Neuronal stem cell (in vitro differentiated cells): ENCODE results near the gene GHITM.

Experiments used
- DNase-seq: peaks from one replicate; pipeline ENCODE4 v3.0.0-alpha.2; 2013; ENCODE audit warnings: low spot score
- H2AFZ ChIP-seq: one replicate; pipeline ENCODE4 v1.6.1; 2013; ENCODE audit warnings: mild to moderate bottlenecking, low read length, inconsistent platforms
- H2AK5ac ChIP-seq: 2 replicates; pipeline ENCODE4 v1.6.1; 2013; ENCODE audit warnings: low read depth, mild to moderate bottlenecking, inconsistent platforms, low read length, moderate library complexity, mixed read lengths
- H2BK120ac ChIP-seq: 2 replicates; pipeline ENCODE4 v1.6.1; 2013; ENCODE audit warnings: low read depth, mild to moderate bottlenecking, inconsistent platforms, low read length, moderate library complexity, mixed read lengths
- H2BK12ac ChIP-seq: one replicate; pipeline ENCODE4 v1.6.1; 2013; ENCODE audit warnings: low read length, inconsistent platforms
- H2BK15ac ChIP-seq: 2 replicates; pipeline ENCODE4 v1.6.1; 2013; ENCODE audit warnings: mild to moderate bottlenecking, low read length, inconsistent platforms, mixed read lengths
- H2BK5ac ChIP-seq: one replicate; pipeline ENCODE4 v1.6.1; 2013; ENCODE audit warnings: inconsistent platforms, mild to moderate bottlenecking, low read length, moderate library complexity
- H3K14ac ChIP-seq: one replicate; pipeline ENCODE4 v1.6.1; 2013; ENCODE audit warnings: low read length, inconsistent platforms
- H3K18ac ChIP-seq: 2 replicates; pipeline ENCODE4 v1.6.1; 2013; ENCODE audit warnings: low read length, inconsistent platforms
- H3K23ac ChIP-seq: 2 replicates; pipeline ENCODE4 v1.6.1; 2013; ENCODE audit warnings: low read depth, mild to moderate bottlenecking, mixed read lengths, low read length, inconsistent platforms; ENCODE audit not compliant: poor library complexity
- H3K27ac ChIP-seq: replicated peaks from 3 replicates; pipeline ENCODE4 v1.5.1; 2013; ENCODE audit warnings: low read length, inconsistent platforms
- H3K27me3 ChIP-seq, 3 experiments: 2 replicates each; pipeline ENCODE4 v1.6.1; 2013; ENCODE audit warnings: low read length in 3 of 3, mild to moderate bottlenecking in 2 of 3, inconsistent platforms in 1 of 3, low read depth in 1 of 3, mixed read lengths in 1 of 3, moderate library complexity in 1 of 3; ENCODE audit not compliant: control insufficient read depth in 3 of 3, insufficient read depth in 3 of 3
- H3K36me3 ChIP-seq, 2 donors: replicated peaks in 1 of 2; 2 replicates each; pipeline ENCODE4 v1.6.1; 2013; ENCODE audit warnings: low read length in 2 of 2; ENCODE audit not compliant: control insufficient read depth in 2 of 2, insufficient read depth in 2 of 2
- H3K4ac ChIP-seq: 2 replicates; pipeline ENCODE4 v1.6.1; 2013; ENCODE audit warnings: inconsistent platforms, mild to moderate bottlenecking, low read length, moderate library complexity
- H3K4me1 ChIP-seq, 2 donors: 1 replicate in 1 of 2; 2 replicates in 1 of 2; pipeline ENCODE4 v1.6.1; 2013; ENCODE audit warnings: low read length in 2 of 2, low read depth in 1 of 2; ENCODE audit not compliant: control insufficient read depth in 2 of 2, insufficient read depth in 1 of 2
- H3K4me2 ChIP-seq: one replicate; pipeline ENCODE4 v1.6.1; 2013; ENCODE audit warnings: mild to moderate bottlenecking, low read length, inconsistent platforms; ENCODE audit not compliant: insufficient read depth, poor library complexity, severe bottlenecking
- H3K4me3 ChIP-seq, 2 donors: 2 replicates each; pipeline ENCODE4 v1.5.1; 2013; ENCODE audit warnings: low read length in 2 of 2, mild to moderate bottlenecking in 2 of 2, inconsistent platforms in 1 of 2, moderate library complexity in 1 of 2
- H3K79me1 ChIP-seq: one replicate; pipeline ENCODE4 v1.6.1; 2013; ENCODE audit warnings: low read depth, mild to moderate bottlenecking, inconsistent platforms, low read length, moderate library complexity
- H3K9ac ChIP-seq: one replicate; pipeline ENCODE4 v1.6.1; 2013; ENCODE audit warnings: mild to moderate bottlenecking, low read depth, low read length, inconsistent platforms; ENCODE audit not compliant: poor library complexity
- H3K9me3 ChIP-seq, 2 donors: replicated peaks in 1 of 2; 2 replicates each; pipeline versions ENCODE3 to v1.6.1; 2013; ENCODE audit warnings: low read length in 2 of 2, mild to moderate bottlenecking in 2 of 2, inconsistent platforms in 1 of 2, low read depth in 1 of 2, mixed read lengths in 1 of 2, moderate library complexity in 1 of 2; ENCODE audit not compliant: control insufficient read depth in 2 of 2, insufficient read depth in 1 of 2
- H4K8ac ChIP-seq: one replicate; pipeline ENCODE4 v1.6.1; 2013; ENCODE audit warnings: low read depth, mild to moderate bottlenecking, inconsistent platforms, low read length, moderate library complexity
- H4K91ac ChIP-seq: one replicate; pipeline ENCODE4 v1.6.1; 2013; ENCODE audit warnings: low read length, low read depth, mild to moderate bottlenecking, inconsistent platforms; ENCODE audit not compliant: poor library complexity
- whole genome bisulfite sequencing, 2 donors: extraction: QIAGEN DNeasy Blood & Tissue Kit; methylation state at CpG; one replicate each; pipeline ENCODE4 v1.1.7; 2013; ENCODE audit warnings: missing lambda C conversion rate in 2 of 2, mixed read lengths in 1 of 2; ENCODE audit not compliant: insufficient read length in 2 of 2, insufficient replicate concordance in 1 of 2; ENCODE audit errors: extremely low coverage in 2 of 2; 5-methylcytosine and 5-hydroxymethylcytosine counted together

GHITM gene

DNA sequence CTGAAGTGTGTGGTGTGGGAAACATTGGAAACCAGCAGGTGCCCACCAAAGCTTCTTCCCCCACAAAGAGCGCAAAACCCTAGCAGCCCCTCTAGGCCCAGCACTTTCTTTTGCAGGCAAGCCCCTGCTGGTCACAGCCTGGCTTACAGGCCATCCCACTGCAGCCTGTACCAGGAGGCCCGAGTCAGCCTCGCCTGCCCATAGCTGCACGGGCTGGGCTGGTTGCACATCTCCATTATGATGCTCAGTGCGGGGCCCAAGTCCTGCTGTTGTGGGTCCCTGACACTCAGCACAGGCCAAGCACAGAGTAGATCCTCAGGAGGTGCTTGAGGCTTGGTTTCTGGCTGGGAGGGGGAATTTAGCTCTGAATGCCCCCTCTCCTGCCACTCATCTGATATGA is 63.0 kb downstream of the GHITM start:
- Histone ChIP-seq H3K4me3 (no peak overlapping the region), H3K4me1 (no peaks in the 10 kb centered on the region), H3K27ac (no peak overlapping the region), H3K4ac (no peak overlapping the region), H2AK5ac (no peak overlapping the region), H3K27me3 (peaks cover 0 to 22% (median 0%) of the 10 kb centered on the region in 3 experiments), H3K36me3 (no peaks in the 10 kb centered on the region), H2AFZ (no peak overlapping the region), H4K91ac (no peak overlapping the region), H3K23ac (no peak overlapping the region), H3K14ac (no peak overlapping the region), H2BK120ac (no peak overlapping the region), H3K79me1 (no peaks in the 10 kb centered on the region), H3K18ac (no peak overlapping the region), H4K8ac (no peak overlapping the region), H3K9ac (no peak overlapping the region), H3K9me3 (no peaks in the 10 kb centered on the region), H2BK15ac (no peak overlapping the region), H3K4me2 (no peak overlapping the region), H2BK12ac (no peak overlapping the region), H2BK5ac (no peak overlapping the region)
- WGBS, 2 donors, result no CpG with 5 or more reads among the region's 5 CpGs
- DNase-seq, result no peak
